Measurements from ENCODE around the gene B3GAT1. TPM values are rescaled to one million over a fixed set of nuclear protein-coding genes. Genes with fewer than 3 reads are reported as not detected.

The B3GAT1 gene
- total RNA-seq, 2 experiments from 2014 or later = 0.14 to 0.22 TPM

DNA sequence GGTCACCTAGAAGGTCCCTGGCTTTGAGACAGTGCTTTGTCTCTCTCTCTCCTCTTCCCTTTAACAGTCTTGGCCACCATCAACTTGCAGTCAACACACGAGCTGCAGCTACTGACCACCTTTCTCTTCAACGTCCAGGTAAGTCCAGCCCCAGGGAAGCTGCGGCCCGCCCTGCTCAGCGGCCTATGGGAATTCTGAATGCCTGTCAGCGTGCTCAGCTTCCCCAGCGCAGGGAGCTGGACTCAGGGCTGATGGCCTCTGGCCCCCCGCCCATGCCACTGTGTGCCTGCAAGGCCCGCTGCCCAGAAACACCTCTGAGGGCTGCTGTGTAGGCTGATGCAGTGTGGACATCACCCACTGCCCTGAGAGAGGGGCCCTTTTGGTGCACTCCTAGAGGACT, 47.8 kb downstream of the B3GAT1 start:
- intact Hi-C loops (cut with DNase I, micrococcal nuclease) = no loop called here
- POLR2A ChIA-PET = no interaction called here
- H3K36me3 Mint-ChIP-seq (ENCODE audit: low read depth) = no peaks in the 10 kb centered on the region
- Histone ChIP-seq H3K4me3 (ENCODE audit: low read length) (no peak overlapping the region), H3K9me3 (ENCODE audit: control insufficient read depth in 1 of 2, insufficient read depth in 1 of 2, low read length in 2 of 2) (peaks cover 0 to 5% of the 10 kb centered on the region in 2 experiments), H3K27me3 (ENCODE audit: control insufficient read depth in 1 of 2, insufficient read depth in 2 of 2, low read length in 2 of 2) (no peaks in the 10 kb centered on the region), H3K4me1 (ENCODE audit: insufficient read depth, low read length) (peaks cover 9% of the 10 kb centered on the region), H3K36me3 (ENCODE audit: insufficient read depth, low read length) (no peaks in the 10 kb centered on the region), H3K27ac (ENCODE audit: low read depth in 1 of 2, low read length in 2 of 2) (no peak overlapping the region)
- no peak overlapping the region for H3K4me3 Mint-ChIP-seq
- peaks cover 11% of the 10 kb centered on the region for H3K4me1 Mint-ChIP-seq (ENCODE audit: low read depth)
- CTCF ChIA-PET = interaction anchor here (0.9 kb wide), 1 partner anchor 41 kb away, joined by 3 read pairs; no protein-coding TSS in a partner anchor
- H3K27me3 Mint-ChIP-seq = peaks cover 15% of the 10 kb centered on the region
- ATAC-seq (ENCODE audit: poor library complexity) = no peak
- no peaks in the 10 kb centered on the region for H3K9me3 Mint-ChIP-seq
- TF ChIP-seq, protein P1, sequence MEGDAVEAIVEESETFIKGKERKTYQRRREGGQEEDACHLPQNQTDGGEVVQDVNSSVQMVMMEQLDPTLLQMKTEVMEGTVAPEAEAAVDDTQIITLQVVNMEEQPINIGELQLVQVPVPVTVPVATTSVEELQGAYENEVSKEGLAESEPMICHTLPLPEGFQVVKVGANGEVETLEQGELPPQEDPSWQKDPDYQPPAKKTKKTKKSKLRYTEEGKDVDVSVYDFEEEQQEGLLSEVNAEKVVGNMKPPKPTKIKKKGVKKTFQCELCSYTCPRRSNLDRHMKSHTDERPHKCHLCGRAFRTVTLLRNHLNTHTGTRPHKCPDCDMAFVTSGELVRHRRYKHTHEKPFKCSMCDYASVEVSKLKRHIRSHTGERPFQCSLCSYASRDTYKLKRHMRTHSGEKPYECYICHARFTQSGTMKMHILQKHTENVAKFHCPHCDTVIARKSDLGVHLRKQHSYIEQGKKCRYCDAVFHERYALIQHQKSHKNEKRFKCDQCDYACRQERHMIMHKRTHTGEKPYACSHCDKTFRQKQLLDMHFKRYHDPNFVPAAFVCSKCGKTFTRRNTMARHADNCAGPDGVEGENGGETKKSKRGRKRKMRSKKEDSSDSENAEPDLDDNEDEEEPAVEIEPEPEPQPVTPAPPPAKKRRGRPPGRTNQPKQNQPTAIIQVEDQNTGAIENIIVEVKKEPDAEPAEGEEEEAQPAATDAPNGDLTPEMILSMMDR (IDR thresholded peaks at IDR 0.05) = no peak
- DNase-seq = no peak
- no peak overlapping the region for H3K27ac Mint-ChIP-seq

DNA sequence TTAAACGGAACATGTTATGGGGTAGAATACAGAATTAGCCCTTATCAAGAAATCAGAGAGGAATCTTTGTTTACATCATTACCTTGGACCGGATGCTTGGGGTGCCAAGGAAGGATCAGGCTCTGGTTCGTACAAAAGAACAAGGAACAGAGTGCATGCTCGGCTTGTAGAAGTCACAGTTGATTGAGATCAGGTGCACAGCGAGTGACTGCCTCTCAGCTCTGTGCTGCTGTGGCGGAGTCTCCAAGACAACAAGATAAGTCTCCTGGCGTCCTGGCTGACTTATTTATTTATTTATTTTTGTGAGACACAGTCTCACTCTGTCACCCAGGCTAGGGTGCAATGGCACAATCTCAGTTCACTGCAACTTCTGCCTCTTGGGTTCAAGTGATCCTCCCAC, 48.5 kb downstream of the B3GAT1 start:
- peaks cover 15% of the 10 kb centered on the region for H3K27me3 Mint-ChIP-seq
- ChIA-PET POLR2A (no interaction called here), CTCF (no interaction called here)
- intact Hi-C loops (cut with DNase I, micrococcal nuclease) = no loop called here
- DNase-seq (no peak), ATAC-seq (ENCODE audit: poor library complexity) (no peak)
- H3K27me3 ChIP-seq (ENCODE audit: control insufficient read depth in 1 of 2, insufficient read depth in 2 of 2, low read length in 2 of 2) = no peaks in the 10 kb centered on the region
- H3K4me3 ChIP-seq (ENCODE audit: low read length) = no peak overlapping the region
- H3K27ac ChIP-seq (ENCODE audit: low read depth in 1 of 2, low read length in 2 of 2) = no peak overlapping the region
- H3K9me3 Mint-ChIP-seq = no peaks in the 10 kb centered on the region
- H3K27ac Mint-ChIP-seq = no peak overlapping the region
- H3K4me3 Mint-ChIP-seq = no peak overlapping the region
- H3K36me3 Mint-ChIP-seq (ENCODE audit: low read depth) = no peaks in the 10 kb centered on the region
- peaks cover 9% of the 10 kb centered on the region for H3K4me1 ChIP-seq (ENCODE audit: insufficient read depth, low read length)
- peaks cover 11% of the 10 kb centered on the region for H3K4me1 Mint-ChIP-seq (ENCODE audit: low read depth)
- no peaks in the 10 kb centered on the region for H3K36me3 ChIP-seq (ENCODE audit: insufficient read depth, low read length)
- H3K9me3 ChIP-seq (ENCODE audit: control insufficient read depth in 1 of 2, insufficient read depth in 1 of 2, low read length in 2 of 2) = peaks cover 0 to 5% of the 10 kb centered on the region in 2 experiments
- TF ChIP-seq, protein P1 (IDR thresholded peaks at IDR 0.05) = no peak

DNA sequence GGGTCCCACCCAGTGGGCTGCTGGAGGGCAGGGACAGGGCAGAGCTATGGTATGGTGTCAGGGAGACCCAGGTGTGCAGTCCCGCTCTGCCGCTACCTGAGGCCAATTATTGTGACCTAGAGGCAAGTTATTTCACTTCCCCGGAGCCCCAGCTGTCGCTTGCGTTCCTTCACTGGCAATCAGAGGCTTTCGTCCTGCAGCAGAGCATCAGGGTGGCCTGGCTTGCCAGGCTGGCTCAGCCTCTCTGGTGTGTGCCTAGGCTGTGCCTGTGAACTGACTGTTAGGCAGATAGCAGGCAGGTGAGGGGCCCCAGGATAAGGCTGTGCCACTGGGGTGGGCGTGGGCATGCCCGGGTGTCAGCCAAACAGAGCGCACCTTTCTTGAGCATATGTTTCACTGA, 48.9 kb downstream of the B3GAT1 start:
- peaks cover 15% of the 10 kb centered on the region for H3K27me3 Mint-ChIP-seq

More for the DNA sequence above, 48.9 kb downstream of the B3GAT1 start:
- H3K9me3 ChIP-seq (ENCODE audit: control insufficient read depth in 1 of 2, insufficient read depth in 1 of 2, low read length in 2 of 2) = peaks cover 0 to 5% of the 10 kb centered on the region in 2 experiments
- H3K4me3 ChIP-seq (ENCODE audit: low read length) = no peak overlapping the region
- ATAC-seq (ENCODE audit: poor library complexity) (no peak), DNase-seq (peak in 1 of 14 experiments; percentile 3)
- no peaks in the 10 kb centered on the region for H3K27me3 ChIP-seq (ENCODE audit: control insufficient read depth in 1 of 2, insufficient read depth in 2 of 2, low read length in 2 of 2)
- TF ChIP-seq, protein P1 (IDR thresholded peaks at IDR 0.05) = no peak
- POLR2A ChIA-PET = no interaction called here
- Mint-ChIP-seq H3K36me3 (ENCODE audit: low read depth) (no peaks in the 10 kb centered on the region), H3K4me1 (ENCODE audit: low read depth) (peaks cover 11% of the 10 kb centered on the region), H3K27ac (no peak overlapping the region), H3K9me3 (no peaks in the 10 kb centered on the region), H3K4me3 (no peak overlapping the region)
- H3K36me3 ChIP-seq (ENCODE audit: insufficient read depth, low read length) = no peaks in the 10 kb centered on the region
- CTCF ChIA-PET = no interaction called here
- H3K4me1 ChIP-seq (ENCODE audit: insufficient read depth, low read length) = peaks cover 9% of the 10 kb centered on the region
- no peak overlapping the region for H3K27ac ChIP-seq (ENCODE audit: low read depth in 1 of 2, low read length in 2 of 2)
- intact Hi-C loops (cut with DNase I, micrococcal nuclease) = no loop called here
